GM21786 (cell line): ENCODE data around the gene PPP1R13L.
A peak's percentile ranks its signal among the peaks of the same experiment; 100 is the strongest.

ENCODE experiments used
- ATAC-seq: cut with Tn5 transposase; IDR thresholded peaks from one replicate; pipeline ENCODE4 v1.9.1; 2021; ENCODE audit not compliant: unreplicated experiment

Gene PPP1R13L, protein sequence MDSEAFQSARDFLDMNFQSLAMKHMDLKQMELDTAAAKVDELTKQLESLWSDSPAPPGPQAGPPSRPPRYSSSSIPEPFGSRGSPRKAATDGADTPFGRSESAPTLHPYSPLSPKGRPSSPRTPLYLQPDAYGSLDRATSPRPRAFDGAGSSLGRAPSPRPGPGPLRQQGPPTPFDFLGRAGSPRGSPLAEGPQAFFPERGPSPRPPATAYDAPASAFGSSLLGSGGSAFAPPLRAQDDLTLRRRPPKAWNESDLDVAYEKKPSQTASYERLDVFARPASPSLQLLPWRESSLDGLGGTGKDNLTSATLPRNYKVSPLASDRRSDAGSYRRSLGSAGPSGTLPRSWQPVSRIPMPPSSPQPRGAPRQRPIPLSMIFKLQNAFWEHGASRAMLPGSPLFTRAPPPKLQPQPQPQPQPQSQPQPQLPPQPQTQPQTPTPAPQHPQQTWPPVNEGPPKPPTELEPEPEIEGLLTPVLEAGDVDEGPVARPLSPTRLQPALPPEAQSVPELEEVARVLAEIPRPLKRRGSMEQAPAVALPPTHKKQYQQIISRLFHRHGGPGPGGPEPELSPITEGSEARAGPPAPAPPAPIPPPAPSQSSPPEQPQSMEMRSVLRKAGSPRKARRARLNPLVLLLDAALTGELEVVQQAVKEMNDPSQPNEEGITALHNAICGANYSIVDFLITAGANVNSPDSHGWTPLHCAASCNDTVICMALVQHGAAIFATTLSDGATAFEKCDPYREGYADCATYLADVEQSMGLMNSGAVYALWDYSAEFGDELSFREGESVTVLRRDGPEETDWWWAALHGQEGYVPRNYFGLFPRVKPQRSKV

DNA sequence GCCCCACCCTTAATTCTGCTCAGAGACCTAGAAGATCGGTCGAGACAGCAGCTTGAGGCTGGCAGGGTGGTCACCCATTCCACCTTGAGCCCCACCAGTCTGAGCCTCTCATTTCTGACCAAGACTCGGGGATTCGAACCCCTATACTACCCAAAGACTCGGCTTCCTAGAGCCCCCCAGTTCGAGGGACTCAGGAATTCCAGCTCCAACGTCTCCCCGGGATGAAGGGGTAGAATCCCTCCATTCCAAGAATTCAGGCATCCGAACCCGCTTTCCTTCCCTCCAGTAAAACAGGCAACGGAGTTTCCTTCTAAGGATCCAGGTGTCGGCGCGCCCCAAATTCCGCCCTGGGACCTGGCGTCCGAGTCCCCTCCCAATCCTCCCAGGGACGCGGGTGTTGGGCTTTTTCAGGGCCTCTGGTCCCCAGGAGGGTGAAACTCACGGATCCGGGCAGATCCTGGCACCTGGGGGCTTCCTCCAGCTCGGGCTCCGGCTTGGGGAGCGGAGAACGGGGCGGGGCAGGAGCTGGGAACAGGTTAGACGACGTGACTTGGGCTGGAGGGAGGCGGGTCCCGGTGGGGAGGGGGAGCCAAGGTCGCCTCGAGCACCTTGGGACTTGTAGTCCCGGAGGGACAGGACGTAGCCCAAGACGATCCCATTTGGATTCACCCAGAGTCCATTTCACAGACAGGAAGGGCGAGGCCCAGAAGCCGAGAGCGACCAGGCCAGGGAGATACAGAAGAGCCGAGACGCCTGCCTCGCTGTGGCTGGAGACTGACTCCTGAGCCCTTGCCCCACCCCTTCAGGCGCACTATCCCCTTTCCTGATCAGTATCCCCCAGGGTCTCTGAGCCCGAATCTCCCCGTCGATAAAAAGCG is at the start of gene PPP1R13L:
Gene PPP1R13L (minus strand): TSS at position 513 of the 878 bp plus-strand sequence. CDS start 6,751 bp downstream, outside the sequence.
- ATAC-seq = no peak

DNA sequence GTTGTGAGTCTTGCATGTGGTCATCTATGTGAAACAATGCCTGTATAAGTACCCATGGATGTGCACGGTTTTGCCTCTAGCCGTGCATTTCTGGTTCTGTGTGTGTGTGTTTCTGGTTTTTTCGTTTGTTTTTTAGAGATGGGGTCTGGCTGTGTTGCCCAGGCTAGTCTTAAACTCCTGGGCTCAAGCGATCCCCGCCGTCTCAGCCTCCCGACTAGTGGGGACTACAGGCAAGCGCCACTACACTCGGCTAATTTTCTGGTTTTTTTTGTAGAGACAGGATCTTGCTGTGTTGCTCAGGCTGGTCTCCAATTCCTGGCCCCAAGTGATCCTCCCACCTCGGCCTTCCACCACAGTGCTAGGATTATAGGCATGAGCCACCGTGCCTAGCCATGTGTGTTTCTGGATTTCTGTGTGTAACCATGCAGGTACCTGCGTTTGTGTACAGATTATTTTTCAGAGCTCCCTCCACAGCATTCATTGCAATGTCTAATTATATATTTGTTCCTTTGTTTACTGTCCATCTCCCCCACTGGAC is 47.0 kb upstream of the PPP1R13L start:
- ATAC-seq = no peak

DNA sequence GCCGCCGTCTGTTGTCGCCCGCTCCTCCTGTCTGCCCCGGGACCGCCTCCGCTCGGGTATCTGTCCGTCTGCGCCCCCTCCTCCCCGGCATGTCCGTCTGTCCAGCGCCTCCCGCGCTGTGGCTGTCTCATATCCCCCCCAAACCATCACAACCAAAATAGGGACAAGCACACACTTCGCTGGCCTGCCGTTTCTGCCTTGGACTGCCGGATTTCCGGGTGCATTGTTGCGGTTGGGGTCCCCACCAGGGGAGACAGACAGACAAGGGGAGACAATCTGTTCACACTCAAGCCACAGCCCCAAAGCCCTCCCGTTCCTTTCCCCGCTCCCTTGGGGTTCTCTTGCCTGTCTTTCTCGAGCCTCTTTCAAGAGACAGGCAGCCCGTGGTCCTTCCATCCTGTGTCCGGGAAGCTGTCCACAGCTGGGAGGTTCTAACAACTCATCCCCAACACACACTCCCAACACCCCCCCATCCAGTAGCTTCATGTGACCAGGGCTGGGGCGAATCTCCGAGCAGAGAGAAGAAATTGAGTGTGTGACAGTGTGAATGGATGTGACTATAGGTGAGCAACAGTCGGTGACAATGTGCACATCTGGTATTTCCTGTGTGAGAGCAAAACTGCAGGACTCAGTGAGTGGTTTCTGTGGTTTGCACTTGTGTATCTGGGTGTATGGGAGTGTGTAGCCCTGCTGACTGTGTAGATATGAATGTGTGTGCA is 46.4 kb upstream of the PPP1R13L start:
- ATAC-seq = no peak

DNA sequence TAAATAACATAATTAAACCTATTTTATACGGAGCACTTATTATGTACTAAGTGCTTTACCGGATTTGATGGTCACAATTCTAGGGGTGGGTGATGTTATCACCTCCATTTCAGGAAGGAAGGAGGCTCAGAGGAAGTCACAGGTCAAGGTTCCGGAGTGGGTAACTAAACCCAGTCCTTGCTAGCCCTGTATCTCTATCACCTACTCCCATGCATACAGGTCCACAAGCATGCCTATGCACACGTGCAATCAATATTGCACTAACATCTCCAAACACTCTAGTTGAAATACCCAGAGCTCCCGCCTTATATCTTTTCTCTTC is 45.1 kb upstream of the PPP1R13L start:
- ATAC-seq = no peak

DNA sequence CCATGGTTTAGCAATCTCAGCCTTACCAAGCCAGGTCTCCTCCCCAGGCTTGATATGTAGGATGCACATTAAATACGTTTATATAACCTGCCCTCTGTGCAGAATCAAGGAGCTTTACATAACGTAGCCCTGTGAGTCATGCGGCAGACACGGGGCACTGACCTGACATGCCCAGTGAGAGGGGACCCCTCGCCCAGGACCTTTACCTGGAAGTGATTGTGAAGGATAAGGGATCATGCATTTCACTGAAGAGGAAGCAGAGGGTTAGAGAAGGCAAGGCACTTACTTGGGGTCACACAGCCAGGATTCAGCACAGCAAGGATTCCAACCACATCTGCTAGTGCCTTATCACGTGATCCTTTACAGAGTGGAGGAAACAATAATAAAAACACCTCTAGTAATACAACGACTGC is 44.0 kb upstream of the PPP1R13L start:
- ATAC-seq = no peak

DNA sequence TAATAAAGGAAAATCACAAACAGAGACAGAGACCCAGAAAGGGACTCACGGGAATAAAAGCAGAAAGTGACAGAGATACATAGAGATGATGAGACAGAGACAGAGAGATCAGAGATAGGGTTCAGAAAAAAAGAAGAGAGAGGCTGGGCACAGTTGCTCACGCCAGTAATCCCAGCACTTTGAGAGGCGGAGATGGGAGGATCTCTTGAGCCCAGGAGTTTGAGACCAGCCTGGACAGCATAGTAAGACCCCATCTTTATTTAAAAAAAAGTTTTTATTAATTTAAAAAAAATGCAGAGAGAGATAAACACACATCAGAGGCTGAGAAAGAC is 43.5 kb upstream of the PPP1R13L start:
- no peak for ATAC-seq

DNA sequence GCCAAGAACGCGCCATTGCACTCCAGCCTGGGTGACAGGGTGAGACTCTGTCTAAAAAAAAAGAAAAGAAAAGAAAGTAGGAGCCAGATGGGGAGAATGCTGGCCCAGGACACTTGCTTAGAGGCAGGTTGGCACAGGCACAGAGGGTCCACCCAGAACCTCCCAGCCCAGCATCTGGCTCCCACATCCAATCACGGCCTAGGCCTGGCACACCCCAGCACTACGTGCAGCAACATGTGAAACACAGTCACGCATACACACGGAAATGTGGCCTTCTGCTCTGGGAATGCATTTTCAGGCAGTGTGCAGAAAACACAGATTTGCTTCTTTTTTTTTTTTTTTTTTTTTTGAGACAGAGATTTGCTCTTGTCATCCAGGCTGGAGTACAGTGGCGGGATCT is 42.1 kb upstream of the PPP1R13L start:
- no peak for ATAC-seq

DNA sequence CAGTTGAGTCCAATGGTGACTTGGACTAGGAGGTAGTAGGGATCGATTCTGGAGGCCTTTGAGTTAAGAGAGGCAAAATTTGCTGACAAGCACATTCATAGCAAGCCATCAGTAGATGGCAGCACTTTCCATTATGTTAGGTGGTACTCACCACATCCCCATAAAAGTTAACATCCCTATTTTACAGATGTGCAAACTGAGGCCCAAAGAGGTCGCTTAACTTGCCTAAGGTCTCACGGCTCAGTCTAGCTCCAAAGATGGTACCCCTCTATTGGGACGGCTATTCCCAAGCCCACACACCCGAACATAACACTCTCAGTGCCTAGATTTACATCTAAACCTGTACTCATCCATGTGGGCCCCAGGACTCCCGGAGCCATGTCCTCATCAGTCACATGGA is 41.4 kb upstream of the PPP1R13L start:
- no peak for ATAC-seq

DNA sequence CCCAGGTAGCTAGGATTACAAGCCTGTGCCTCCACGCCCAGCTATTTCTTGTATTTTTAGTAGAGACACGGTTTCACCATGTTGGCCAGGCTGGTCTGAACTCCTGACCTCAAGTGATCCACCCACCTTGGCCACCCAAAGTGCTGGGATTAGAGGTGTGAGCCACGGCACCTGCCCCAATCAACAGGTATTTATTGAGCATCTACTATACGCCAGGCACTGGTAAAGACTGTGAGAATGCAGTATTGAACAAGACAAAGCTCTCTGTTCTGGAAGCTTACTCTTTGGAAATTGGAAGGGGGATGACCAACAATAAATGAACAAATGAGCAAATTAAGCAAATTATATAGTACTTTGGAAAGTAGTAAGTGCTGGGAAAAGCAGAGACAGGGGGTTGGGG is 40.3 kb upstream of the PPP1R13L start:
- no peak for ATAC-seq

DNA sequence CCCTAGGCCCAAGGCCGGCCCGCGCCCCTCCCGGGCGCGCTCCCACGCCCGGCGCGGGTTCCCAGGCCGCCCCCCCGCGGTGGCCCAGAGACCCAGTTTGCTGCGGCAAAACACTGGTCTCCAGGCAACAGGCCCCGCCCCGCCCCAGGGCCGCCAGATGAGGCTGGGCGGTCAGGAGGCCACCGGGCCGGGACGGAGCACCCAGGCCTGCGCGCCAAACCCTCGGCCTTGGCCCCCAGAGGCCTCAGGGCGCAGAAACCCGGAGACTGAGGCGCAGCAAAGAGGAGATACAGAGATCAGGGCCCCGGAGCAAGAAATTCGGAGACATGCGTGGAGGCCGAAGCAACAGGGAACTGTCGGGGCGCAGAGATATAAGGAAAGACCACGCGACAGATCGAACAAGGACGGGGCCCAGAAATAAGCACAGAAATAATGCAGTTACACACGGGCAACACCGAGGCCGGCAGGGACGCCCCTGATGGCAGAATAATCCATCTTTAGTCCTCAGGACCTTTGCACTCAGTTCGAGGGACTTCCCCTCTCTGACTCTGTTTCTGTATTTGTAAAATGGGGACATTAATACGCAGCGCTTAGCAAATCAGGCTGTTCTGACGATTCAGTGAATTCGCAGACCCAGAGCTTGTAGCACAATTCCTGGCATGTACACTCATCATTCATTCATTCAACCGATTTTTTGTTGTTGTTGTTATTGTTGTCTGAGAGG is 39.6 kb upstream of the PPP1R13L start:
- no peak for ATAC-seq

DNA sequence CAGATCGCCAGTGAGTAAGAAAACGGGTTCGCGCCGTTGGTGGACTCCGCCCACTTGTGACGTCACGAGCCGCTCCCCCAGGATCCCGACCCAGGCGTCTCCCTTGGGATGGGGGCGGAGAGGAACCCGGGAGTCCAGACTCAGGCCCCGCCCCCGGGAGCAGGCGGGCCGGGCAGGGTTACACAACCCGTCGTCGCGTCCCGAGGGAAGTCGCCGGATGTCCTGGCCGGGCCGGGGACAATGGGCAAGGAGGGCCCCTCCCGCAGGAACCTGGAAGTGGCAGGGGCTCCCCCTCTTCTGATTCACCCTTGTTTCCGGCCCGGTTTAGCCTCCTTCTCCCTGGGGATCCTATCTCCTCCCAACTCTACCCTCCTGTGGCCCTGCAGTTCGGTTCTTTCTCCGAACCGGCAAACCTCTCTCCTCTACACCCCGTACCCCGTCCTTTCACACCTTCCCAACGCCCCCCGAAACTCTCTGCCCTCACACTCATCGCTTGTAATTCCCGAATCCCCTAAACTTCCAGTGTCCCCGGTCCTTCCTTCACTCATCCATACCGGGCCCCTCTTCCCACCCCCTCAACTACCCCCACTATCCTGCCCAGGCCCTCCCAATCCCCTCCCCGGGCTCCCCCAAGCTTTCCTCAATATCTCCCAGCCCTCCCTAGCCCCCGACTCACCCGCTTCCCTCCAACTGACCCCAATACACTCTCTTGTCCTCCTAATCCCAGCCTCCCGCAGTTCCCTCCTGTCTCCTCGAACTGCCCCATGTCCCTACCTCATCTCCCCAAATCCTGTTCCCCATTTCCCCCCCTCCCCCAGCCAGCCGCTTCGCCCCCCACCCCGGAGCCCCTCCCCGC is 38.8 kb upstream of the PPP1R13L start:
- no peak for ATAC-seq

DNA sequence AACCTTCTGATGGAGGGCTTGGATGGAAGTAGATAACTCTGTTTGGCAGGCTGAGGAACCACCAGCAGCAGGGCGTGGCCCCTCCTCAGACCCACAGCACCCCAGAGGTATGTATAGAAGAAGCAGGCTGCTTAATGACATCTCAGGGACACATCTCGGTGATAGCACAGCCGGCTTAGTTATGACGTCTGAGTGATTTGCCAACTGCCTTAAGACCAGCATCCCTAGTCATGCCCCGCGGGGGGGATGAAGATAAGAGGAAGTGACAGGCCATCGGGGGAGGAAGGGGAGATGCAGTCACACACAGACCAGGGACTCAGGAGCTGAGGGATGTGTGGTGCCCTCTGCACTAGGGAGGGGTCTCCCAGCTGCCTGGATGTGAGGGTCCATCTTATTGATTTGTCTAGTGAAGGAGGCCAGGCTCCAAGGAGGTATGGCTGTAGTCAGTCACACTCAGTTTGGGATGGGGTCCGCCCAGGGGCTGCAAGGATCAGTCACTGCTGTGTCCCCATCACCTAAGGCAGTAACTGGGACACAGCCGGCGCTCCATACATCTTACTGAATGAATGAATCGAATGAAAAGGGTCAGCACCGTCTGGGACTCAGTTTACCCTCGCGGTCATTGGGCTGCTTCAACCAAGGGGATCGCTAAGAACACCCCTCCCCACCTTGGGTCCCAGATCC is 38.1 kb upstream of the PPP1R13L start:
- no peak for ATAC-seq

DNA sequence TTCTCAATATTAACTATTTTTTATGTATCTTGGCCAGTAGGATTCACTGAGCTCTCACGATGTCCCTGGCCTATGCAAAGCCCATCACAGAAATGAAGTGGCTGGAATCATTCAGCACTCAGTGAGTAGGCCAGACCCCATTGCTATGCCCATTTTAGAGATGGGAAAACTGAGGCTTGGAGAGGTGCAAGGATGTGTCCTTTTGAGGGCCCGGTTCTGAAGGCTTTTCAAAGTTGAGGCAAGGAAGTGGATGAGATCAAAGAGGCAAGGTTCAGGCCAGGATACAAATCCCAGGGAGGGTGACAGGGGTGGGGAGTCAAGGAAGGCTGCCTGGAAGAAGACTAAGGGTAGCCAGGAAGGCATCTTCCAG is 37.5 kb upstream of the PPP1R13L start:
- no peak for ATAC-seq

DNA sequence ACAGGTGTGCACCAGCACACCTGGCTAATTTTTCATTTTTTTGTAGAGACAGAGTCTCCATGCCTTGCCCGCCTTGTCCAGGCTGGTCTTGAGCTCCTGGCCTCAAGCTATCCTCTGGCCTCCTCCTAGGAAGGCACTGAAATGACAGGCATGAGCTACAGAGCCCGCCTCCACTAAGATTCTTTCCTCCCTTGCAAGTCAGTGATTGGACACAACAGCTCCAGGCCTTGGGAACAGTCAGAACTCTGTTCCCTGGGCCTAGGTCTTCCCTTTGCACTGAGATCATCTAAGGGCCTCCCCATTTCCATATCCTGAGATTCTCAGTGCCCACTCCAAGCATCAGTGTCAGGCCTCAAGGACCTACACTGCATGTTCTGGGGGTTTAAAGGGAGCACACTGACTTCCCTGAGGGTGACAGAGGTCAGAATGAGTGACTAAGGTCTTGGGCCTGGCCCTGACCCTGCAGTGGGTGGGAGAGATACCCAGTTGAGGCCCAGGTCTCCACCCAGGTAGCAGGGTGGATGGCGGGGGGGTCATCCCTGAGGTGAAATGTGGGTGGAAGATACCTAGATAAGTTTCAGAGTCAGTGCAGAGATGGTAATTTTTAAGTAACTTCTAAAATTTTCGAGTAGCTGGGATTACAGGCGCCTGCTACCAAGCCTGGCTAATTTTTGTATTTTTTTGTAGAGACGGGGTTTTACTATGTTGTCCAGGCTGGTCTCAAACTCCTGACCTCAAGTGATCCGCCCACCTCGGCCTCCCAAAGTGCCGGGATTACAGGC is 36.2 kb upstream of the PPP1R13L start:
- ATAC-seq = no peak

DNA sequence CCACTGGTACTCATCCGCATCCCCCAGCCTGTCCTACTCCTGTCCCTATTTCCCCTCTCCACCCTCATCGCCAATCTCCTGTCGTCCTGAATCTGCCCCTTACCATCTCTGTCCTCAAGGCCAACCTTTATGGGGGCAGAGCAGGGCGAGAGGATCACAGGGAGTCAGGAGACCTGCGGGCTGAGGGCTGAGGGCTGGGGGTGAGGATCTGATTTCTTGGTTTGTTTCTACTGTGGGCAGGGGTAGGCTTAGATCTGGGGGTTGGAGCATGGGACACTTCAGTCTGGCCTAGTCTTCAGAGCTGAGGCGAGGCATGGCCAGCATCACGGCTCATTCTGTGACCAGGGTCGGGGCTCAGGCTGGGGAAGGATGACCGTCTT is 35.4 kb upstream of the PPP1R13L start:
- ATAC-seq = no peak

DNA sequence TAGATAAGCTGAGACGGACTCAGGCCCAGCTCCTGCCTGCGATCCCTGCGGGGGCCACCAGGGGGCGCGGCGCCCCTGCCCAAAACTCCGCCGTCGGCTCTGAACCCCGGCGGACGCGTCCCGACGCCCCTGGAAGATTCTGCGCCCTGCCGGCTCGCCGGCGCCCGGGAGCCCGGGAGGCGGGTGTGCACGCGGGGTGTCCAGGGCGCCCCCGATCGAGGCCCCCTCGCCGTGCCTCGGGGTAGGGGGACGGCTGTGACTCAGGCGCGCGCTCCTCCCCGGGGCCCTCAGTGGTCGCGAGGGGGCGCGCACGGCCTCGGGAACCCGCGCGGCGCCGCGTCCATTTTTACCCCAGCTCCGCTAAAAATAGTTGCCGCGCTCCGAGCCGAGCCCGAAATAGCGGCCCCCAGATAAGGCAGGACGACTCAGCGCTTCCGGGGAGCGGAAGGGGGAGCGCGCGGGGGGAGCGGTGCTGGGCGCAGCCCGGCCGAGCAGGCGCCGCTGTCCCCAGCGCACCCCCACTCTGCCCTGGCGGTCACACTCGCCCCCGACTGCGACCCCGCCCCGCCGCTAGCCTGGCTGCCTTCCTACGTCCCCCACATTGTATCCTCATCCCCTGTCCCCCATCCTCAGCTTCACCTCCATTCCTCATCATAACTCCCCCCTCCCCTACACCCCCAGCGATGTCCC is 34.8 kb upstream of the PPP1R13L start:
- peak; percentile 45 for ATAC-seq

DNA sequence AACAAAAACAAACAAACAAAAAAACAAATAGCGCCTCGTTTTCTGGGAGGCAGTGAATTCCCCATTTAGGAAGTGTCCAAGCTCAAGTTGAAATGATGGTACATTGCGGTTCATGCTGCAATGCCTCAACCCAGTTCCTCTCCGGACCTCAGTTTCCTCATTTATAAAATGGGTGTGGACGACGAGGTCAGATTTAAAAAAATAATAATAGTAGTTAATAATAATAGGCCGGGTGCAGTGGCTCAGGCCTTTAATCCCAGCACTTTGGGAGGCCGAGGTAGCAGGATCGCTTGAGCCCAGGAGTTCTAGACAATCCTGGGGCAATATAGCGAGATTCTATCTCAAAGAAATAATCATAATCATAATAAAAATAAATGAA is 34.3 kb upstream of the PPP1R13L start:
- ATAC-seq = no peak
